GM18511 (cell line): ENCODE data around the gene SPACA7.
"Not testable (repeated sequence)": the region's sequence is repeated elsewhere in the genome, so short reads cannot be mapped to it uniquely, and the experiment has no call there.

Experiments used
- ATAC-seq: cut with Tn5 transposase; IDR thresholded peaks from one replicate; pipeline ENCODE4 v1.9.1; 2021; ENCODE audit warnings: mild to moderate bottlenecking, moderate library complexity; ENCODE audit not compliant: unreplicated experiment

SPACA7 gene

GRCh38 chr13:112416647-112417046 is 40.5 kb downstream of the SPACA7 start:
- no peak for ATAC-seq

GRCh38 chr13:112417079-112417478 is 40.9 kb downstream of the SPACA7 start:
- ATAC-seq = no peak

GRCh38 chr13:112424098-112424497 is 47.9 kb downstream of the SPACA7 start:
- no peak for ATAC-seq

GRCh38 chr13:112428704-112429103 is 52.5 kb downstream of the SPACA7 start:
- ATAC-seq = no peak

DNA sequence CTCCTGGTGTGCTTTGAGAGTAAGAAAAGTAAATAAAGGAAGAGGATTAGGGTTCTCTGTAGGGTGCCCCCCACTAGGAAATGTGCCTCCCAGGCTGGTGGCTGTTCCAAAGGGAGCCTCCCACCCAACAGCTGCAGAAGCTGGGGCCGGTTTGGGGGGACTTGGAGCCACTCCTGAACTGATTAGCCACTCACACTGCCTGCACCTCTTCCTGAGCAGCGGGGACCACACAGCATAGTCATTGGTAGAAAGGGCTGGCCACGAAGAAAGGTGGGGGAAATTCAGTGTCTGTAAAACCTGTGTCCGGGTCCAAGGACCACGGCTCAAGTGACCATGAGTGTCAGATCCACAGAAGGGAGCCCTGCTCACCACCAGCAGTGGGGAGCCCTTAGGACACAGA is 55.6 kb downstream of the SPACA7 start:
- no peak for ATAC-seq

- ATAC-seq = not testable (repeated sequence)
Observed at GRCh38 chr13:112432734-112433133, 56.6 kb downstream of the SPACA7 start.

GRCh38 chr13:112433517-112433916 is 57.4 kb downstream of the SPACA7 start:
- ATAC-seq = not testable (repeated sequence)

DNA sequence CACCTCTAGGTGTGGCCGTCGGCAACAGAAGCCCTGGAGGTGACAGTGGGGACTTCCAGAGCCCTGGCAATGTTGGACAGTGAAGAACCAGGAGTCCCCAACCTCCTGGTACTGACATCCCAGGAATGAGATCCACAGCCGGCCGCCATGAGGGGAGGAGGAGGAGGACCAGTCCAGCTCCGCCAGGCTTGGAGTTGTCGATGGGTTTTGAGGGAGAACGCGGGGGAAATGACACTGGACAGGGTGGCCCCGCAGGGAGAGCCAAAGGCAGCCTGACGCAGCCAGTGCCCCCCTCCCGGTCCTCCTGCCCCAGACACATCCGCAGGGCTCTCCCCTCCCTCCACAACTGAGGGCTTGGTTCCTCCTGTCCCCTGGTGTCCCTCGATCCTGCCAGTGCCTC is 57.9 kb downstream of the SPACA7 start:
- ATAC-seq = no peak

DNA sequence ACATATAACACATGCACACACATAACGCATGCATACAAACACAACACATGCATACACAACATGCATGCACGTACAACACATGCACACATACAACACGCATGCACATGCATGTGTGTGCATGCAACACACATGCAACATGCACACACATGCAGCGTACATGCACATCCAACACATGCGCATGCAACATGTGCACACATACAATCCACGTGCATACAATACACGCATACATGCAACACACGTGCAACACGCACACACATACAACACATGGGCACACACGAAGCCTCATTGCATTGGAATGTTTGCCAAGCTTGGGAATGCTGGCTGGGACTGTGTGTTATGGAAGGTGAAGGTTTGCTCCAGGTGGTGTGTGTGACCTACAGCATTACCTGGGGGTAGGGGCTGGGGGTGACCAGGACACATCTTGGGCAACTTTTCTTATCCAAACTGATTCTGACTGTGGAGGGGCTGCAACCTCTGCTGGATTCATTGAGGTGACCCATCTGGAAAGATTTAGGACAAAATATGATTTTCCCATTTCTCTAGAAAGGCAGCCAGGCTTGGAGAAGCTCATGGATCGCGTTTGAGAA is 58.9 kb downstream of the SPACA7 start:
- no peak for ATAC-seq

DNA sequence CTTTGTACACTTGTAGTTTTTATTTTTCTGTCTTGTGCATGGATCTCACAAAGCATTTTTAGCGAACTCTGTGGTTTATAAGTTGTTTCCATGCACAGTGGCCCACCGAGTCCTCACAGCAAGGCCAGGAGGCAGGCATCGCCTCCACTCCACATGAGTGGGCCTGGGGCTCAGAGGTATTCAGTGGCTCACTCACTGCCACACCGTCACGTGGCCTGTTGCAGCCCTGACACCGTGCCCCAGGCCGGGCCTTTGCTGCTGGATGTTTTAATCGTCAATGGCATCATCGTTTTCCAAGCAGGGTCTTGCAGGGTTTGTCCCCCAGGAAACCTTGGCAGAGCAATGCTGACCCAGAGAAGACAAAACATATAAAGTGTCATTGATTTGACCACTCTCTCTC is 59.8 kb downstream of the SPACA7 start:
- no peak for ATAC-seq

- no peak for ATAC-seq
Observed at GRCh38 chr13:112438094-112438493, 61.9 kb downstream of the SPACA7 start.

DNA sequence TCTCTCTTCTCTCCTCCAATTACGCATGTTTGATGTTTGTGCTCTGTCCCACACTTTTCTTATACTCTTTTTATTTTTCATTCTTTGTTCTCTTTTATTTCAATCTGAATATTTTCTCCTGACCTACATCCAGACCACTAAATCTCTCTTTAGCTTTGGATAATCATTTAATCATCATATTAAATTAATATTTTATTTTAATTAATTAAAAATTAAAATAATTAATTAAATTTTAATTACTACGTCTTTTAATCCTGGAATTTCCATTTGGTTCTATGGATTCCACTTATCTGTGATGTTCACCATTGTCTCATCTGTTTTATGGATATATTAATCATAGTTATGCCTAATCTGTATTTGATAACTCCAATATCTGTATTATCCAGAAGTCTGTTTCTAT is 62.4 kb downstream of the SPACA7 start:
- no peak for ATAC-seq

GRCh38 chr13:112441226-112441625 is 65.1 kb downstream of the SPACA7 start:
- ATAC-seq = no peak

GRCh38 chr13:112441779-112442310 is 65.7 kb downstream of the SPACA7 start:
- ATAC-seq = no peak

- no peak for ATAC-seq
Observed at GRCh38 chr13:112442483-112443090, 66.4 kb downstream of the SPACA7 start.

DNA sequence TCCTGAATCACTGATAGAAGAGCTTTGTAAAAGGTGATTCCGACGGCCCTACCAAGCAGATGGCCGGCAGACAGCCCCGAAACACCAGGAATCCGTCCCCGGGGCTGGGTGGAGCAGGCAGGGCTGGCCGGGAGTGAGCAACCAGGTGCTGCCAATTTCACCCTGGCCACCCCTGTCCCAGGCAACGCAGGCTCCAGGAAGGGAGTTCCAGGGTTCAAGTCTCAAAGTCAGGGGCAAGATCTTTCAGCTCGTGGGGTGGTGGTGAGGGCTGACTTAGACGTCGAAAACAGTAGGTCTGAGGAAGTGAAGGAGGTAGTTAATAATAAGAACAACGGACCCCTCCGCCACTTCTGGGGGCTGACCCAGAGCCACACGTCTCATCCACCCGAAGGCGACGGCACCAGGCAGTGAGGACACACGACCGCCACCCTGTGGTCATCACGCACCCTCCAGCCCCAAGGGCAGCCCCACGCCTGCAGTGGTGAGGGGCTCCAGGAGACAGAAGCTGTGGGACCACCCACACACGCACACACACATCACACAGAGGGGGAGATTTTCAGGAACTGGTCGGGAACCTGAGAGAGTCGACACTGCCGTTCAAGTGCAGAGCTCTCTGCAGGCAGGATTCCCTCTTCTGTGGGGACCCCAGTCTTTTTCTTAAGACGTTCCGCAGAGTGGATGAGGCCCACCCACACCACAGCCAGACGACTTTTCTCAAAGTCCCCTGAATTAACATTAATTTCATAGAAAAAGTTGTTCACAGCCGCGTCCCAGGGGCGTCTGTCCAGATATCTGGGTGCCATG is 67.2 kb downstream of the SPACA7 start:
- ATAC-seq = no peak

GRCh38 chr13:112443995-112444311 is 67.8 kb downstream of the SPACA7 start:
- peak; percentile 87 for ATAC-seq

DNA sequence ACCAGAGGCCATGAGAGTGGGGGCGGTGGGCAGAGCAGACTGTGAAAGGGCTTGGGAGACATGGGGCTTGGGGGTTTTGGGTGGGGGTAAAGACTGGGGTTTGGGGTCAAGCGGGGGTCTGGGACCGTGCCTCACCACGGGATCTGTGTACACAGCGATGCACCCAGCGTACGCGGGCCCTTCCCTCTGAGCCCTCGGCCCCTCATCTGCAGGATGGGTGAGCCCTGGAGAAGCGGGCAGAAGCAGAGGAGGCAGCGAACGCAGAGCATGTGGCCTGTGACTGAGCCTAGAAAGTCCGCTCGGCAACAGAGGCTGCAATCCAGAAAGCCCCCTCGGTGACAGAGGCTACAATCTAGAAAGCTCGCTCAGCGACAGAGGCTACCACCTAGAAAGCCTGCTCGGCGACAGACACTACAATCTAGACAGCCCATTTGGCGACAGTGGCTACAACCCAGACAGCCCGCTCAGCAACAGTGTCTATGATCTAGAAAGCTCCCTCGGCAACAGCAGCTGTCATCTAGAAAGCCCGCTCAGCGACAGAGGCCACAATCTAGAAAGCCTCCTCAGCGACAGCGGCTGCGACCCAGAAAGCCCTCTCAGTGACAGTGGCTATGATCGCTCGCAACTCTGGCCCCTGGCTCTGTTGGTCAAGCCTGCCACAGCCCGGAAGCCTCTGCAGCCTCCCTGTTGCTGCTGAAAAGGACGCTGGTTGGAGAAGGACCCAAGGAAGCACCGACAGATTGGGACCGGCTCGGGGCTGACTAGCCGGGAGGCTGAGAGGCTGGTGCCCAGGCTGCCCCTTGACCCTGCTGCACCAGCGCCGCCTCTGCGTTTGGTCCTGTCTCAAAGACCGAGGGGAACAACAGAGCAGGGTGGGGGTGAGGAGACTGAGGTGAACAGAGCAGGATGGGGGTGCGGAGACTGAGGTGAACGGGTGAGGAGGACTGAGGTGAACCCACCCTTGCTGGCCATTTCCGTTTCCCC is 68.6 kb downstream of the SPACA7 start:
- no peak for ATAC-seq

GRCh38 chr13:112445411-112446271 is 69.5 kb downstream of the SPACA7 start:
- no peak for ATAC-seq

DNA sequence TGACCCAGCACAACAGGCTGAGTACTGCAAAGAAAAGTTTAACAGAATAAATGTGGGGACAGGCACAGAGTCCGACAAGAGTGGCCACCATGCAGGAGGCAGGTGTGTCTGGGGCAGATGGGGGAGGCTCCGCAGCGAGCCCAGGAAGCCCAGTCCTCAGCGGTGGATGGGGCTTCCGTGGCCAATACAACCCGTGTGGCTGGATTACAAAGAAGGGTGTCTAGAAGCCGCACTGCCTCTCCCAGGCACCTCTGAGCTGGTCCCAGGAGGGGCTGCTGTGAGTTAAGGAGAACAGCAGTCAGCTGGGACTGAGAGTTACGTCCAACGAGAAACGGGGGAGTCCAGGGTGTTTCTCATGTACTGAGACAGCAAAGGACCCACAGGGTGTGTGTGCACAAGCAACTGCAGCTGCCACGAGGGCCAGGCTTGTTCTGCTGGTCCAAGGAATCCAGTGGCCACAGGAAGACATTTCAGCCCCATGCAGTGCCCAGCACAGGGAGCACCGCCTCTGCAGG is 70.2 kb downstream of the SPACA7 start:
- no peak for ATAC-seq
